Occipital lobe (tissue), 3 donors: ENCODE data around the gene INPP5F. TPM values are rescaled to one million over a fixed set of nuclear protein-coding genes. Genes with fewer than 3 reads are reported as not detected.
"Not testable (repeated sequence)": the region's sequence is repeated elsewhere in the genome, so short reads cannot be mapped to it uniquely, and the experiment has no call there.

Experiments
- DNase-seq: peaks from one replicate; lab custom pipeline; 2025; lab: John Stamatoyannopoulos, UW
- small RNA-seq: library from RNA; depleted of rRNA; stranded (forward); fragments of <200 nt; gene quantifications from one replicate; pipeline ENCODE3, GENCODE V24; 2014
- total RNA-seq: library from RNA; depleted of rRNA; stranded (reverse); fragments of >200 nt; gene quantifications from one replicate; pipeline ENCODE4 v1.2.3, GENCODE V29; 2014

The INPP5F gene
- total RNA-seq, 1 donor from 2014 or later: 166 TPM

GRCh38 chr10:119860866-119861607, 135.2 kb downstream of the INPP5F start:
- no peak for DNase-seq

DNA sequence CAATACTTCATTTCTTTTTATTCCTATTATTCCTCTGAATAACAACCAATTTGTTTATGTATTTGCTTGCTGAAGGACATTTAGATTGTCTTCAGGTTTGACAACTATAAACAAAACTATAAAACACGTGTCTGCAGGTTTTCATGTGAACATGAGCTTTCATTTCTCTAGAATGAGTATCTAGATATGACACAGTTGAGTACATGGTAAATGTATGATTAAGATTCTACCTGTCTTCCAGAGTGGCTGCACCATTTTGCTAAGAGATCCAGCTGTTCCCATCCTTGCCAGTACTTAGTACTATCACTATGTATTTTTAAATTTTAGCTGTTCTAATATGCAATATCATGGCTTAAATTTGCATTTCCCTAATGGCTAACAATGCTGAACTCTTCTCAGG, 136.7 kb downstream of the INPP5F start:
- no peak for DNase-seq

- DNase-seq: no peak
These were observed 138.2 kb downstream of the INPP5F start for GRCh38 chr10:119863951-119864565.

DNA sequence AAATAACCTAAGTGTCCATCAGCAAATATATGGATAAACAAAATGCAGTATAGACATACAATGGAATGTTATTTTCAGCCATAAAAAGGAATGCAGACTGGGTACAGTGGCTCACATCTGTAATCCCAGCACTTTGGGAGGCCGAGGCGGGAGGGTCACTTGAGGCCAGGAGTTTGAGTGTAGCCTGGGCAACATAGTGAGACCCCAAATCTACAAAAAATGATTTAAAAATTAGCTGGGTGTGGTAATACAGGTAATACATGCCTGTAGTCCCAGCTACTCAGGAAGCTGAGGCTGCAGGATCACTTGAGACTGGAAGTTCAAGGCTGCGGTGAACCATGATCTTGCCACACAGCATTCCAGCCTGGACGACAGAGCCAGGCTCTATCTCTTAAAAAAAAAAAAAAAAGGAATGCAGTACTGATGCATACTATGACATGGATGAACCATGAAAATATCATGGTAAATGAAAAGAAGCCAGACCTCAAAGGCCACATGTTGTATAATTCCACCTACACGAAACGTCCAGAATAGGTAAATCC, 139.9 kb downstream of the INPP5F start:
- no peak for DNase-seq

DNA sequence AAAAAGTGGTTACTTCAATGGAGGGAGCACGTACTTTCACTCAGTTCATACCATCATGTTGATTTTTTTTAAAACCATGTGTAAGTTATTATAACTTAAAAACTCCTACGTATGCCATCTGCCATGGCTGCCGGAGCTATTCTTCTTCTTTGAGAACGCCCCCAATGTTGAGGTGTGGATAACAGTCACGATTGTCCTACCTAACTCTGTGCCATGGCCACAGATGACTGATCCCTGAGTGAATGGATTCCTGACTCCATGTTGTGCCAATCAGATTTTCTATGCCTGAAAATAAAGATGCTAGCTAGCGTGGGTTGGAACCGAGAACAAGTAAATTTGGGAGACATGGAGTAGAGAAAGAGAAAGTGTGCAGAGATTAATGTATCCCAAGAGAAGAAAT, 141.5 kb downstream of the INPP5F start:
- DNase-seq: peak; percentile 2

- not testable (repeated sequence) for DNase-seq
These were observed 143.5 kb downstream of the INPP5F start for GRCh38 chr10:119869398-119869797.

GRCh38 chr10:119871881-119872609, 146.2 kb downstream of the INPP5F start:
- DNase-seq: no peak

- DNase-seq: no peak
These were observed 146.7 kb downstream of the INPP5F start, which contains the start of gene MCMBP for GRCh38 chr10:119872610-119872859. Gene MCMBP, minus strand, starts transcription at chr10:119872843. Its CDS starts 259 bp downstream, at chr10:119872584.

DNA sequence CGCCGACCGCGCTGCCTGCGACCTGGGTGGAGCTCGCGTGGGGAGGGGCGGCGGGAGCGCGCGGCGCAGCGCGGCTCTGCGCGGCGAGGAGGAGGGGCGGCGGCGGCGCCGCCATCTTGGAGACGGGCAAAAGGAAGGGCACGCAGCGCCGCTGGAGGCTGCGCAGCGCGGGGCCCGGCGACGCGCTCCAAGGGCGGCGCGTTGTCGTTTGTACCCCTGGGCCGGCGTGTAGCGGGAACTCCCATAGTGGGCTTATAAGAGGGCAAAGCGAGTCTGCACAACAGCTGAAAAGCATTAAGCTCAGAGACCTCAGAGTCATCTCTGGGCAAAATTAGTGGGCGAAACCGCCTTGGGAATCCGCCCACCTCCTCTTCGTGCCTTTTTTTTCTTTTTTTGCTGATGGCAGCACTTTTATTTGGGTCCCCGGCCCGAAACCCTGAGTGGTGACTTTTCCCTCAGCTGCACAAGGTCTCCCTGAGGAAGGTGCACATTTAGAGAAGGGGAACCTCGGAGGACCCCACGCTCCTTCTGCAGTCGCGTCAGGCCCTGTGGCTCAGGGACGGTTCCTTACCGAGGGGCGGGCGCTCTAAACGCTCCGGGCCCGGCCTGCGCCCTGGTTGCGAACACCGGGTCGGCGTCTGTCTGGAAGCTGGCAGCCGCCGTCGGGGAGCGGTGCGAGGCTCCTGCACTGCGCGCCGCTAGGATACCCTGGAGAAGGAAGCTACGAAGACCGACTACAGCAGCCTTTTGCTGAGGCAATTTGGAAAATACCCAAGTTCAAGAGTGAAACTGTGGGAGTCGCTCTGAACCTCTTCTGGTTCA, 147.2 kb downstream of the INPP5F start:
- peak; percentile 73 for DNase-seq

- no peak for DNase-seq
These were observed 152.7 kb downstream of the INPP5F start for GRCh38 chr10:119878524-119878923.

Small RNA genes within 50 kb of the gene (small RNA-seq; reads per million reads assigned to genes)
- gene RN7SL846P: not detected

Other genes with a start within 250 kb of the INPP5F start
- gene RGS10, start 183.3 kb upstream of the INPP5F start, total RNA-seq: 10.5 TPM
- 58.8 TPM for gene TIAL1, start 129.1 kb upstream of the INPP5F start, total RNA-seq
- gene BAG3, start 74.7 kb upstream of the INPP5F start, total RNA-seq: 0.78 TPM
- gene MCMBP, start 146.8 kb downstream of the INPP5F start, total RNA-seq: 62.7 TPM
- gene SEC23IP, start 166.7 kb downstream of the INPP5F start, total RNA-seq: 19.8 TPM